ENCODE data around the gene NVL.

The NVL gene

DNA sequence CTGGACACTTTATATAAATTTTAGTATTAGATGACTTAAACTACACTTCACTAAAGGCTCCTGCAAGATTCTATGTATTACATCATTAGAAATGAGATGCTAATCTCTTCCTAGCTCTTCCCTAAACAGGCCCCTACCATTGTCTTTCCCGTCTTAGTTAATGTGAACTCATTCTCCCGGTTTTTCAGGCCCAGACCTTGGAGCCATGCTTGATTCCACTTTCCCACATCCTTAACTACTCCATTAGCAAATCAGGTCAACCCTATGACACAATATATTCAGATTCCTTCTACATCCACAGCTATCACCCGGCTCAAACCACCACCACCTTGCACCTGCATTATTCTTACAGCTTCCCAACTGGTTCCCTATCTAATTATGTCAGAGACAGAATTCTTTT is 73.3 kb downstream of the NVL start:
- in situ Hi-C loops (cut with MboI; ENCODE audit: low pct_unique_long_range_greater_than_20kb, low sequenced_read_pairs): no loop called here
- no peak for DNase-seq

GRCh38 chr1:224253721-224254120 is 76.3 kb downstream of the NVL start:
- in situ Hi-C loops (cut with MboI; ENCODE audit: low pct_unique_long_range_greater_than_20kb, low sequenced_read_pairs): no loop called here
- no peak for DNase-seq

- in situ Hi-C loops (cut with MboI; ENCODE audit: low pct_unique_long_range_greater_than_20kb, low sequenced_read_pairs): no loop called here
- DNase-seq: no peak
Measured at GRCh38 chr1:224252479-224252878, 77.5 kb downstream of the NVL start.

DNA sequence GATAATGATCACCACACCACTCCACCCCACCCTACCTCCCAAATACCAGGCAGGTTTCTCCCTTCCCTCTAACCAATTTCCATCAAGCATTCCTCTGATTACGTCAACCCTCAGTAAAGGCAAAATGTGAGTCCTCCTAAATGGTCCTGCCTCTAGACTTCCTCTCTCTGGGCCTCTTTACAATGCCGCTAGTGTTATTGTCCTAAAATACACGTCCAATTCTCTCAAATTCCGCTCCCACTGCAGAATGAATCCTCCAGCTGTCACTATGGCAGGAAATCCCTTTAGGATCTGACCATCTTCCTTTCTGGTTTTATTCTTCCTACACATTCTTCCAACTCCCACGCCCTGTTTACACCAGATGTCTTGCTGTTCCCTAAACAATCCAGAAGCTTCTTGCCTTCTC is 78.2 kb downstream of the NVL start:
- DNase-seq: no peak
- in situ Hi-C loops (cut with MboI; ENCODE audit: low pct_unique_long_range_greater_than_20kb, low sequenced_read_pairs): no loop called here

DNA sequence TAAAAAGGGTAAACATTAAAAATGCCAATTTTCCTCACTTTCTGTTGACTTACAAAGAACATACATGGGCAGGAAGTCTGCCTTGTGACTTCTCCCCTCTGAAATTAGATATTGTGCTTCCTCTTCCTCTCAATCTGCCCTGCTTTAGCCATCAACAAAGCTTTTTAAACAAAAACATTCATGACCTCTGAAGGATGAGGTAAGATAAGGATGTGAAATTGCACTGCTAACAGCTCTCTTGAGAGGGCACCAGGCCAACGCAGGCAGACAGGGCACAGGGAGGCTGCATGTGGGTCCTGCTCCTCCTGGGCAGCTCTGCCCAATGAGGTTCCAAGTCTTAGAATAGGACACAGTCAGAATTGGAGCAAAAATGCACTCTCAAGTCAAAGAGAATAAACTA is 84.8 kb downstream of the NVL start:
- DNase-seq: peak; percentile 87
- in situ Hi-C loops (cut with MboI; ENCODE audit: low pct_unique_long_range_greater_than_20kb, low sequenced_read_pairs): no loop called here

DNA sequence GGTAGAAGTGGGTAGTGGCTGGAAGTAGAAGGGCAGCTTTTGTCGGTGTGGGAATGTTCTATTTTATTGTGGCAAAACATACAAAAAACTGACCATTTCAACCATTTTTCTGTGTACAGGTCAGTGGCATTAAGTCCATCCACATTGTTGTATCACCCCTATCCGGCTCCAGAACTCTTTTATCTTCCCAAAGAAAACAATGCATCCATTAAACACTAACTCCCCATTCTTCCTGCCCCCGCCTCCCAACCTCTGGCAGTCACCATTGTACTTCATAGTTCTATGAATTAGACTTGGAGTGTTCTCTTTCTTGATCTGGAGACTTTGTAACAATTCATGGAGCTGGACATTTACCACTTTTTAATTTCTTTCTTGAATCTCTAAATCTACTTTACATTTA is 91.2 kb downstream of the NVL start:
- in situ Hi-C loops (cut with MboI; ENCODE audit: low pct_unique_long_range_greater_than_20kb, low sequenced_read_pairs): no loop called here
- no peak for DNase-seq

DNA sequence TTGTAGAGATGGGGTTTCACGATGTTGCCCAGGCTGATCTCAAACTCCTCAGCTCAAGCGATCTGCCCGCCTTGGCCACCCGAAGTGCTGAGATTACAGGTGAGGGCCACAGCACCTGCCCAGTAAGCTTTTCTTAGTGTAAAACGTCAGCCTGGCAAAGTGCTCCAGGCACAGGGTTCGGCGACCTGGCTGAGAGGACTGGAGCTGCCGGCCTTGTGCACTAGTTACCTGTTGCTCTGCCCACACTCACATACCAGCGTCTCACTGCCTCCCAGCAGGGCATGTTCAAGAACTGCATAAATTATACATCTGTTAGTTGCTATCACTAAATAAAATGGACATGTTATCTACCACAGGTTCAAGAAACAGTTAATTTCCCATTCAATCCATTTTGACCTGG is 91.8 kb downstream of the NVL start:
- DNase-seq: no peak
- in situ Hi-C loops (cut with MboI; ENCODE audit: low pct_unique_long_range_greater_than_20kb, low sequenced_read_pairs): no loop called here

GRCh38 chr1:224237119-224237881 is 92.7 kb downstream of the NVL start:
- in situ Hi-C loops (cut with MboI; ENCODE audit: low pct_unique_long_range_greater_than_20kb, low sequenced_read_pairs): no loop called here
- no peak for DNase-seq

- in situ Hi-C loops (cut with MboI; ENCODE audit: low pct_unique_long_range_greater_than_20kb, low sequenced_read_pairs): no loop called here
- no peak for DNase-seq
Measured at GRCh38 chr1:224235813-224236493, 94.0 kb downstream of the NVL start.

- in situ Hi-C loops (cut with MboI; ENCODE audit: low pct_unique_long_range_greater_than_20kb, low sequenced_read_pairs): no loop called here
- no peak for DNase-seq
Measured at GRCh38 chr1:224234017-224234416, 96.0 kb downstream of the NVL start.

DNA sequence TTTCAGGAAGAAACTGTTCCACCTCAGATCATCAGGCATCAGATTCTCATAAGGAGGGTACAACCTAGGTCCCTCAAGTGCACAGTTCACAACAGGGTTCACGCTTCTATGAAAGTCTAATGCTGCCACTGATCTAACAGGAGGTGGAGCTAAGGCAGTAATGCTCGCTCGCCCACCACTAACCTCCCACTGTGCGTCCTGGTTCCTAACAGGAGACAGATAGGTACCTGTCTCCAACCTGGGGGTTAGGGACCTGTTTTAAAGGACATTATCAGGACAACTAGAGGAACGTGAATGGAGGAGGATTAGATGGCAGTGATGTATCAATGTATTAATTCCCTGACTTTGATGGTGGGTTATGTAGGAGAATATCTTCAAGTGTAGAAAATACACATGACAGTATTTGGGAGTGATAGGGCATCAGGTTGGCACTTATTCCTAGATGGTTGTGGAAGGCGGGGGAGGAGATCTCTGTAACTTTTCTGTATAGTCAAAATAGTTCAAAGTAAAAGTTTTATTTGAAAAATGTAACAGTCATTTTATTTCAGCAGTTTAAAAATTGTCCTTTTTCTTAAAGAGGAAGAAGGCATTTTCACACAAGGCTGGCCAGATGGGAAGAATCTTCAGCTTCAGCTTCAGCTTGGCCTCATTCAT is 103.0 kb downstream of the NVL start:
- no peak for DNase-seq
- in situ Hi-C loops (cut with MboI; ENCODE audit: low pct_unique_long_range_greater_than_20kb, low sequenced_read_pairs): no loop called here

DNA sequence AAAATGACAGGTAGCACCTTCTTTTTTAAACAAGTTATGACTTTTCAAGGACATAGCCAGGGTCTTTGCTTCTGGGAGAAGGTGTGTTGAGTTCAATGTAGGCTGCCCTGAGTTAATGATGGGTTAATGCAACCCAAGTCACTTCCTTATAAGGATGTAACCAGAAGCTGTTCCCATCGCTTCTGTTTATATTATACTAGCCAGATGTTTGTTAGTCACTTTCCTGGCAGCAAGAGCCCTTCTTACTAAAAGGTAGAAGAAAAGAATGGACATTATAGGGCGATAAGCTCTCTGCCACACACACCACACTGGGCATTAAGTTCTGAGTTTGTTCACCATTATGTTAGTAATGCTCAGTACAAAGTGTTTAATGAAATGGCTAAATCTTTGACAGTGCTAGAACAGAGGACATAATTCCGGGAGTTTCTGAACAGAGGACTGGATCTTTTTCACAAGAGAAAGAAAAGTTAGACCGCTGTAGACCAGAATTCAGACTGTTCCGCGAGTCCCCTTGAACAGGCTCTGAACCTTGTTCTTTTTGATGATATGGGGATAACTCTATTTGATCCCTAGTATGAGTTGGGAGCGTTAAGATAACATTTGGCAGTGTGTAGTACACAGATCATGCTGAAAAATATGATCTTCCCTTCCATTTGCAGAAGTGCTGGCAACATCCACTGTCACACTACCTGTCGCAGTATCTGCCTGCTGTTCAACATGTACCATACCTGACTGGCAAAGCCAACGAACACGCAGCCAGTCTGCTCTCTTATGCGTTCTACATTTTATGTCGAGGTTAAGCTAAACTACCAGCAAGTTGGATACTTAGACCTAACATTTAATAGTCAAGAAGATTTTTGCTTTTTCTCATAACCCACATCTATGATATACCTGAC is 105.9 kb downstream of the NVL start:
- in situ Hi-C loops (cut with MboI; ENCODE audit: low pct_unique_long_range_greater_than_20kb, low sequenced_read_pairs): no loop called here
- DNase-seq: no peak

- no peak for DNase-seq
- in situ Hi-C loops (cut with MboI; ENCODE audit: low pct_unique_long_range_greater_than_20kb, low sequenced_read_pairs): no loop called here
Measured at GRCh38 chr1:224219612-224220059, 110.3 kb downstream of the NVL start.

DNA sequence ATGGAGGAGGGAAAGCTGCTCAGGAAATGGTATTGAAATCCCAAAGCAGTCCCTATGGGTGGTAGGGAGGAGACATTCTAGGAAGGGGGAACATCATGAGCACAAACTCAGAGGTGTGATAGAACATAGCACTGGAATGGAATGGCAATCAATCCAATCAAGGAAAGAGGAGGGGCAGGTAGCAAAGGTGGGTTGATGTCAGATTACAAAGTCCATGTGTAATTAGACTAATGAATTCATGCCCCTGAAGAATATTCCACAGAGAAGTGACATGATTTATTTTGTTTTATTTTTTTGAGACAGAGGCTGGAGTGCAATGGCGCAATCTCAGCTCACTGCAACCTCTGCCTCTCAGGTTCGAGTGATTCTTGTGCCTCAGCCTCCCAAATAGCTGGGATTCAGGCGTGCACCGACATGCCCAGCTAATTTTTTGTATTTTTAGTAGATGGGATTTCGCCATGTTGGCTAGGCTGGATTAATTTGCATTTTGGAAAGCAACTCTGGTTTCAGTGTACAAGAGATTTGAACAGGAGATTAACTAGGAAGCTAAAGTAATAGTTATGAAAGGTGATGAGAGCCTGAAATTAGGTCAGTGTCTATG is 110.9 kb downstream of the NVL start:
- in situ Hi-C loops (cut with MboI; ENCODE audit: low pct_unique_long_range_greater_than_20kb, low sequenced_read_pairs): no loop called here
- DNase-seq: no peak

DNA sequence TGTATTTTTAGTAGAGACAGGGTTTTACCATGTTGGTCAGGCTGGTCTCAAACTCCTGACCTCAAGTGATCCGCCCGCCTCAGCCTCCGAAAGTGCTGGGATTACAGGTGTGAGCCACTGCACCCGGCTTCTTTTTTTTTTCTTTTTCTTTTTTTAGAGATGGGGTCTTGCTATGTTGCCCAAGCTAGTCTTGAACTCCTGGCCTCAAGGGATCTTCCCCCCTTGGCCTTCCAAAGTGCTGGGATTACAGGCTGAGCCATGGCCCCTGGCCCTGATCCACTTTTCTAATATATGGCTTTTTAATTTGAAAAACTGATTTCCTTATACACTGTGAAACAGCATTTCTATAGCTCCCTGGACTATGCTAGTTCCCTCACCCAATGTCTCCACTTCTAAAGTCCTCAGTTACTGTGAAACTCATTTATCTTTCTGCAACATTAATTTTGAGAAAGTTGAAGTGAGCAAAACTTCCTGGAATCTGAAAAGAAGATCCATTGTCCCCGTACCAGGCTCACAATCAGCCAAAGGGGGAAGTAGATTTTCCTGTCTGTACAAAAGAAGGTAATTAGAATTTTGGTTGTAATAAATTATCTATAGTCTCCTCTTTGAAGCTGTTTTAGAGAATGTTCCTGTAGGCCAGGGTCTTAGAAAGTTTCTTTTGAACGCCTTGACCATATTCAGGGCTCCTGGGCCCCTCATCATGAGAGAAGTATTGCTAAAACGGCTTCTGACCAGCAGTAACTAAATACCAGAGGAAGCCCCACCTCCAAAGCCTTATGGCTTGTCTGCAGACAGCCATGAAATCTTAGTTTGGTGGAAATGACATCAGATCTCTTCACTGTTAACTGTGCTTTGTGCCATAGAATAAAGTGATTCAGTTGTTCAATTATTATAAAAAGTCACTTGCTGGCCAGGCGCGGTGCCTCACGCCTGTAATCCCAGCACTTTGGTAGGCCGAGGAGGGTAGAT is 112.0 kb downstream of the NVL start:
- in situ Hi-C loops (cut with MboI; ENCODE audit: low pct_unique_long_range_greater_than_20kb, low sequenced_read_pairs): no loop called here
- peak; percentile 65 for DNase-seq

GRCh38 chr1:224216382-224216781 is 113.6 kb downstream of the NVL start:
- DNase-seq: no peak
- in situ Hi-C loops (cut with MboI; ENCODE audit: low pct_unique_long_range_greater_than_20kb, low sequenced_read_pairs): no loop called here

DNA sequence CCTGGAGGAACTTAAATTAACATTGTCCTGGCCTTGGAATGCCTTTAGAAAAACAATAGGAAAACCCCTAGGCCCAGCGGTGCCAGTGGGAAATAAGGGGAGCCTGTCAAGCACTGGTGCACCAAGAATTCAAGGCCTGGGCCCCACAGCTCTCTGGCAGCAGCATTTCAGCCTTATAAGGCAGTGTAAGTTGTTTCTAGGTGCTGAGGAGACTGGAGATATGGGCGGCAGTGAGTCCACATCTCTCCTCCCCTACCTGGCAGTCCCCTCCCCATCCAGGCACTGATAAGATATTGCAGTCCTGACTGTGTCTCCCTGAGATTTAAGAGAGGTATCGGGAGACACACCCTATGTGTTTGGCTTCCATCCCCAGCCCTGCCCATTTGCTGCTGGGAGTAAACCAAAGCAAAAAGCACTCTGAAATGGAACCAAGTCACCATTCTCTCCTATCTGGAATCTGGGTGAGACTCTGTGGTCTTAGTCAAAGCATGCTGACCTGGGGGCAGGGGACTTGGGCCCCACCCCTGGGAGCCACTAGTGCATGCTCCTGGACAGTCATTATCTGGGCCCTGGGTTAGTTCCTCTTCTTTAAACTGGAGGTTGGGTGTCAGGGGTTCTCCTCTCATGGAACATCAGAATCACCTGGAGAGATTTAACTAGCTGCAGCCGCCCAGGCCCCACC is 116.4 kb downstream of the NVL start:
- no peak for DNase-seq
- in situ Hi-C loops (cut with MboI; ENCODE audit: low pct_unique_long_range_greater_than_20kb, low sequenced_read_pairs): no loop called here
